Activated CD8-positive, alpha-beta memory T cell treated with anti-CD3 and anti-CD28 coated beads for 1 hour (primary cell): ENCODE measurements around the gene NKAIN2.

Source experiments
- DNase-seq, 2 donors: peaks; one replicate each; pipeline ENCODE4 v3.0.0-alpha.2; 2020; ENCODE audit warnings: low read depth in 1 of 2; ENCODE audit errors: extremely low read depth in 1 of 2

NKAIN2 gene

DNA sequence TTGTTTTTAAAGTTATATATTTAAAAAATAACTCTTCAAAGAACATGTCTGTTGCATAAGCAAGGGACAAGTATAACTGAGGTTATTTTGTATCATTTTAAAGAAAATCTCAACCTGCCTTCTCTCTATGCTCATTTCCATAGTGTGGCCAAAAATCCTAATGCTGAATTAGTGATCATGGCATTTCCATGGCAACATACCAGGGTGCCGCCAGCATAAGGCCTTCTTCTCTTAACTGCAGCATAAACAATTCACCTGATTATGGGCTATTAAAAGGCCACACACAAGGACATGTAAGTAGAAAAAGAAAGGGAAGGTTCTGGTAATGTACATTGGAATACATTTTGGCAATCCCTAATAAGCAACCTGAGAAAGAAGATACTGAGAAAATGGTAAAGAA, 1063.5 kb downstream of the NKAIN2 start:
- no peak for DNase-seq

DNA sequence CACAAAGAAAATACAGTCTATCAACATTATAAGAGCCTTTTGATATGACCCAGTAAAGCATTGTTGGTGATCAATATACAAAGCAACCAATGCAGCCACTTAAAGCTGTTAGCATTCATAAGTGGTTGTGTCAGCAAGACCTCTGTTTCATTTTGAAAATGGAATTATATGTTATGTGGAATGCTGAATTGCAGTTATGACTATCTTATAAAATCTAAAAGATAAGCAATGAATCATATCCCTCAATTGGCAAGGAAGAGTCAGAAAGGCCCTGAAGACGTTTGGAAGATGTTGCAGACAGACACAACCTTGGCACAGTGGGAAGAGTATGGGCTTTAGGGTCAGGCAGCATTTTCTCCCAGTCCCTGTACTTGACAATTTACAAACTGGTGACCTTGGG, 1064.8 kb downstream of the NKAIN2 start:
- no peak for DNase-seq

GRCh38 chr6:124869416-124869815, 1065.8 kb downstream of the NKAIN2 start:
- DNase-seq = no peak

- DNase-seq = no peak
Measured at GRCh38 chr6:124870611-124871459, 1067.2 kb downstream of the NKAIN2 start.

DNA sequence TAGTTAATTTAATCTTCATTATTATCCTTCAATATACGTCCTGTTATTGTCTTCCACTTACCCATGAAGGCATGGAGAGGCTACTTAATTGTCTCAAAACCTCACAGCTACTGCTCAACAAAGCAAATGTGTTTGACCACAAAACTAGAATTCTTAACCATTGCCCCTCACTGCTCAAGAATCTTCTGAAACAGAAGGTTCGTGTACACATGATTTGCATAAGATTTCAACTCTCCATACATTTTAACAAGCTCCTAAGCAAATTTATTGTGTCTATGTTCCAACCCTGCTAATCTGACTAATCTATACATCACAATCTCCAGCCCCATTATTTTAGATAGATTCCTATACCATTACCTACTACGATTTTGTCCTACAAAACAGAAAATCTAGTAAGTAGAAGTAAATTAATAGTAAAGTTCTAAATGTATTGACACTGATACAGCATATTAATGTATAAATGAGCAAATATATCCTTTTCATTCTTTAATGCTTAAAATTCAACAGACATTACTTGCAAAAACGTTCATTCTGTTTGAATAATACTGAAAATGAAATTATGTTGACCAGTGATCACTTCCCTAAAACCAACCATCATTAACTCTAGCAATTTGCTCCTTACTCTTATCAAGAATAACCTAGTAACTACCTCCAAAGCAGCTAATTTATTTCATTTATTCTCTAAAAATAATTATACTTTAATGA, 1068.8 kb downstream of the NKAIN2 start:
- DNase-seq = no peak

- DNase-seq = no peak
Measured at GRCh38 chr6:124873066-124873410, 1069.4 kb downstream of the NKAIN2 start.
